AG20443 (cell line): Measurements from ENCODE around the gene SF1.
A peak's percentile ranks its signal among the peaks of the same experiment; 100 is the strongest.

ENCODE experiments used
- DNase-seq: peaks from one replicate; pipeline ENCODE4 v3.0.0; 2012; ENCODE audit warnings: low spot score, mixed read lengths

SF1 gene

DNA sequence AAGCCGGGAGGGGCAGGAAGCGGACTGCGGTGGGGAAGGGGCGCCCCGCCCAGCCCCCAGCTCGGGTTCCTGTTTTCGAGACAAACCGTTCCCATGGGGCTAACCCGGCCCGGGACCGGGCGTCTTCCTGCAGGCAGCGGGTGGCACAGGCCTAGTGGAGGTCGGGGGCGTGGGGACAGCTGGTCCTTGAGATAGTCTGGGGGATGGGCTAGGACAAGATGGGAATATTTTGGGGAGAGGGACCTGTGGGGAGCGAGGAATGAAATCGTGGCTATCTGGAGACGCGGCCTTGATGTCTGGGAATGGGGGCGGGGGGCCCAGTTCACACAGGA lies 33.2 kb downstream of the SF1 start:
- DNase-seq, result no peak

DNA sequence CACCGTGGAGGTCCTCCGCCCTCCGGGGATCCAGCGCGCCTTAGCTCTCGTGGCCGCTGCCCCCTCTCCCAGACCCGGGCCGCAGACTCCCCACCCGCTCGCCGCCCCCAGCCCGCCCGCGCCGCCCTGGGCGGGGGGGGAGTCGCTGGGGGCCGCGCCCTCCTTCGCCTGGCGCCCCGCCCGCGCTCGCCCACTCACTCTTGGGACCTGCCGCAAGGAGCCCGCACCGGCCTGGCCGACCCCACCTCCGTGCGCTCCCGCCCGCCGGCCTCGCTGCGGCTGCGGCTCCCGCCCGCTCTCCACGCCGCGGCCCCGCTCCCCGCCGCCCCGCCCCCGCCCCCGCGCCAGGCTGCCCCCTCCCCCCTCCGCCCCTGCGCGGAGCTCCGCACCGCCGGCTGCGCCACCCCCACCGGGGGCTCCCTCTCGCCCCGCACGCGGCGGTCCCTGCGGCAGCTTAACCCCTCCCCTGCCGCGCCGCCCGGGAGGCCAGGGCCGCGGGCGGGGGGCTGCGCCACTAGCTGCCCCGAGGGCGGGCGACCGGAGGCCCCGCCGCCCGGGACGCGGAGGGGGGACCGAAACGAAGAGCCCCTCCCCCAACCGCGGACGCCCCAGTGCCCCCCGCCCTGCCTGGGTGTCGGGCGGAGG lies 33.7 kb downstream of the SF1 start:
- DNase-seq, result no peak

DNA sequence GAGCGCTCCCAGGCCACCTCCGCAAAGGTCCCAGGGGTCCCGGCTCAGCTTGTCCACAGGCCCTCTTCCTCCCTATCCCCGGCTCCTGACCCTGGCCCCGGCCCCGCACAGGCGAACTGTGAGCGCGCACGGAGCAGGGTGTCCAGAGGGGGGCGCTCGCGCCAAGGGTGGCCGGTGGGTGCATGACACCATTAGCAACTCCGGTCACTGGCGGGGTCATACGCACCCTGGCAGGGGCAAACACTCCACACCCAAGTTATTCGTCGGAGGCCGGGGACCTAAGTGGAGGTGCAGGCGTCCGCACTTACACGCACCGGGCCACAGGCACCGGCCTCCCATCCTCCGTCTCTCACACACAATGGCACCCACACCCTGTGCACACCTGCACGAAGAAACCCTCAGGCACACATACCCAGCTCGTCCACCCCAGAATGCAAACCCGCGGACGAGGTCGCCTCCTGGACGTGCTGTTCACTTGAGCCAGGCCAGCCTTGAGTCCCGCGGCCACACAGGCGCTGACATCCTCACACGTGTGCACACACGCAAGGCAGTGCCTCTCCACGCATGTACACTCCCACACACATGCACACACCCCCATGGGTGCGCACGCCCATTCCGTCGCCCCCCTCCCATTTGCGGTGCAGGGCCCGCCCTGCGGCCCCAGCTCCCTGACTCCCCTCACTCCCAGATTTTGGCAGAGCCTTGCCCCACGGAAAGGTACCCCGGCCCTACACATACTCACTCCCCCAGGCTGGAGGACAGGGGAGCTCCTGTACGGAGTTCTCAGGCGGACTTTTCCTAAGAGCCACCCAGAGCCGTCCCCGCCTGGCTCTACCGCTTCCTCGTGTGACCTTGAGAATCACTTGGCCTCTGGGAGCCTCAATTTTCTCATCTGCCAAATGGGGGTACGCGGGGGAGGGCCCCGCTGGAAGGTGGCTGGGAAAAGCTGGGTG lies 34.5 kb downstream of the SF1 start, which contains the start of gene RASGRP2:
Gene RASGRP2 (minus strand): TSS at position 552 of the 953 bp plus-strand sequence. CDS start 1,276 bp downstream, outside the sequence.
- peak; percentile 53 for DNase-seq

DNA sequence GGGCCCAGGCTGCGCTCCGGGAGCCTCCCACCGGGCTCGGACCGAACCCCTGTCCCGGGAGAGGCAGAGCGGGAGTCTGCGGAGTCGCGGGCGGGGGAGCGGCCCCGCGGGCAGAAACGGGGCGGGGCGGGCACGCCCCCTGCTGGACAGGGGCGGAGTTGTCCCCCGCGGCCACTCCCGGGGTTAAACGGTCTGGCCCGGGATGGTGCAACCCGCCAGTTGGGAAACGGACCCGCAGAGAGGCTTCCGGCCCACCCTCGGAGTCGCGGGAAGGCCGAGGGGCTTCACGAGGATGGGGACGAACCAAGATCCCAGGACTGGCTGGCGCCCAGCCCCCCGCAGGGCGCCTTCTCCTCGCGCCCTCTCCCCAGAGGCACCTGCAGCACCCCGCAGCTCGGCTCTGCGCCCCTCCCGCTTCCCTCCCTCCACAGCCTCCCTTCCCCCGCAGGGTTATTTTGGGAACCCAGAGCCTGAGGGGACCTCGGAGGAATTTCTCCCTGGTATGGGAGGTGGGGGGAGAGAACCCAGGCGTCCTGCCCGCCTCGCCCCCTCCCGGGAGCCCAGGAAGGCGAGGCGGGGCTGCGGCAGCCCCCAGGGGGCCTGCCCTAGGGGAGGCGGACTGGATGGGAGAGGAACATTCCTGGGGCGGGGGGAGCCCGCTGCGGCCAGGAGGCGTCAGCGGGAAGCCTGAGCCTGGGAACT lies 35.3 kb downstream of the SF1 start:
- peak; percentile 94 for DNase-seq

DNA sequence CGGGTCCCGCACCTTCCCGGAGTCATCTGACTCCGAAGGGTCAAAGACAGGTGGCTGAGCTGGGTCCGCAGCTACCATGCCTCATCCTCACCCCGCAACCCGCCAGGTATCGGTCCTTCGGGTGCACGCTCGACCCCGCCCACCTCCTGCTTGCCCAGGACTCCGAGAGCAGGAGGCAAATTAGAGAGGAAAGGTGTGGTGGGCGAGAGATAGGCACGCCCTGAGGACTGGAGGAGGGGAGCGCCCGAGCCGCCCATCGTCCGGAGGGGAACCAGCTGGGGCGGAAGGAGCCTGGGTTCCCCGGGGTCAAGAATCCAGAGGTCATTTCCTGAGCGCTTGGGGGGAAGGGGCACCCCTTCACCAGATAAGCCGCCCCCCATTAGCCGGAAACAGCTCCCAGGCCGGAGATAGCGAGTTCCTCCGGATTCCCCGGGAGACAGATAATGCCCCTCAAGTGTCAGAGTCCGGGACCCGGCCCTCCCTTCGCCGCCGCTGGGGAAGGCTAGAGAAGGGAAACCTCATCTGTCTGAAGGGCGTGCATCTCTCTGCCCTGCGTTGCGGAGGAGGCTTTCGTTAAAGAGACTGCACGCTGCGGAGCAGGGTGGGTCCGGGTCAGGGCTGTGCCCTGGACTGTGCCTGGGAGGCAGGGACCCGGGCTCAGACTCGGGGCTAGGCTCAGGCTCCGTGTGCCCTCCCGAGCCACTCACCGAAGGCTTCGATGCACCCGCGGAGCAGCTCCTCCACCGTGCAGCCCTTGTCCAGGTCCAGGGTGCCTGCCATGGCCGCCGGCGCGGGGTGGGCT lies 36.1 kb downstream of the SF1 start:
- DNase-seq, result peak; percentile 57

DNA sequence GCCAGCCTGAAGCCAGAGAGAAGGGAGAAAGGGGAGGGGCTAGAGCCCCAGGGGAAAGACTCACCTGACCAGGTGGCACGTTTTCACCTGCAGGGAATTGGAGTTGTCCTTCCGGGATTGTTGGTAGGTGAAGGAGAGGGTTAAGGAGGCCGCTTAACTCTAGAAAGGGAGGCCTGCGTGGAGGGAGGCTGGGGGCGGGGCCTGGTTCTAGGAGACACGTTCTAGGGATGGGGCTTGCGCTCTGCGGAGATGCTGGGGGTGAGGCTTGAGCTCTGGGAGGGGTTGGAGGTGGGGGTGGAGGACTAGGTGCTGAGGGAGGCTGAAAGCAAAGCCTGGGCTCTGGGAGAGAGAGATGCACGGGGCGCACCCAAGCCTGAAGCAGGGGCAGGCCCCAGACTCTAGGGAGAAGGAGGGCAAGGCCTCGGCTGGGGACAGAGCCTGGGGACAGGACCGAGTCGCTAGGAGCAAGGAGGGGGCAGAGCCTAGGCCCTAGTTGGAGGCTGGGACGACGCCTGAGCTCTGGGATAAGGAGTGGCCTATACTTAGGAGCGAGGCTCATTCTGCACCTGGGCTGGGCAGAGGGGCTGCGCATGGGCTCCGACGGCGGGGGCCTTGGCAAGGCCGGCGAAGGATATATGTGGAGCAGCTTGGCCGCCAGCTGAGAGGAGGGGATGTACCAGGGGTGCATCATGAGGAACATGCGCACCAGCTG lies 36.8 kb downstream of the SF1 start:
- DNase-seq, result no peak

DNA sequence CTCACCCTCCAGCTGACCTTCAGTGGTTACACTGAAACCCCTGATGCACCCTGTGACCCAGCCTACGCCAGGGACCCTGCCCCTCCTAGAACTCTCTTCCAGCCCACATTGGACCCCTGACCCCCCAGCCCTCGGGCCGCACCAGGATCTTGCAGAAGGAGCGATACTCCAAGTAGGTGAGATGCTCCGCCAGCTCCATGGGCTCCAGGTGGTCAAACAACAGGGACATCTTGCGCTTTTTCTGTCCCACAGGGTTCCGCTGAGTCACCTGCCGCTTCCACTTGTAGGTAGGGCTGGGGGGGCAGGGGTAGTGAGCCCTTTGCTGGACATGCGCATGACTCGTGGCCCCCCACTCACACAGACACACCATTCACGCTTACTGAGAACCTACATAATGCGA lies 38.5 kb downstream of the SF1 start:
- DNase-seq, result no peak

DNA sequence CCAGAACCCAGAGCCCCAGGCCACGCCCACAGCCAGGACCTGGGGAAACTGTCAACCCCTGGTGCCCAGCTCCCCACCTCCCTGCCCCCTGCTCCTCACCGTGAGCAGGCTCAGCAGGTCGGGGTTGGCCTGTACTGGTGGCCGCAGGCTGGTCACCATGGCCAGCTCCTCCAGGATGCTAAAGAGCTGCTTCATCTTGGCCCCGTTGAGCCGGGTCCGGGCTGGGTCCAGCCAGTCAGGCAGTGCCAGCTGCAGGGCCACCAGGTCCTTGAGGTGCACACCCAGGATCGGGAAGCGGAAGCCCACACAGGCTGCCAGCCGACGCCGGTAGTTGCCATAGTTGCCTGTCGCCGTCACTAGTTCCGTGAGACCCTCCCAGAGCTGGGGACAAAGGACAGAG lies 41.7 kb downstream of the SF1 start:
- no peak for DNase-seq

DNA sequence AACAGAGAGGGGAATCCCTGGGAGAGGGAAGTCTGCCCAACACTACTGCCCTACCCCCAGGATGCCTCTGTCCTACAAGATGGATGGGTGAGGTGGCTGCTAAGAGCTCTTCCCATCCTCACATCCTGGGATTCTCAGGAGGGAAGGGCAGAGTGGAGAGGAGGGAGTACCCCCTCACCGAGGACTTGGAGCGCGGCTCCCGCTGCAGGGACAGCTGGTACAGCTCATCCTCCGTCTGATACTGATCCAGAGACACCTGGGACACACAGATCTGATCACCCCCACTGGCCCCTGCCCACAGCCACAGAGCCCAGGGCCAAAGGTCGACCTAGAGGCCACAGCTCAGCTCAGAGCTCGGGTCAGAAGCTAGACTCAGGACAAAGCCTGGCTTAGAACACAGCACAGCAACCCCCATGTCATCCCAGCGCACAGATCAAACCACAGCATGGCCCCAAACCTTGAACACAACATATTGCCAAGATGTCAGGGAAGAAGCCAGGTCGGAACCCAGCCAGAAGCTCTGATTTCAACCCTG lies 42.5 kb downstream of the SF1 start:
- DNase-seq, result no peak

DNA sequence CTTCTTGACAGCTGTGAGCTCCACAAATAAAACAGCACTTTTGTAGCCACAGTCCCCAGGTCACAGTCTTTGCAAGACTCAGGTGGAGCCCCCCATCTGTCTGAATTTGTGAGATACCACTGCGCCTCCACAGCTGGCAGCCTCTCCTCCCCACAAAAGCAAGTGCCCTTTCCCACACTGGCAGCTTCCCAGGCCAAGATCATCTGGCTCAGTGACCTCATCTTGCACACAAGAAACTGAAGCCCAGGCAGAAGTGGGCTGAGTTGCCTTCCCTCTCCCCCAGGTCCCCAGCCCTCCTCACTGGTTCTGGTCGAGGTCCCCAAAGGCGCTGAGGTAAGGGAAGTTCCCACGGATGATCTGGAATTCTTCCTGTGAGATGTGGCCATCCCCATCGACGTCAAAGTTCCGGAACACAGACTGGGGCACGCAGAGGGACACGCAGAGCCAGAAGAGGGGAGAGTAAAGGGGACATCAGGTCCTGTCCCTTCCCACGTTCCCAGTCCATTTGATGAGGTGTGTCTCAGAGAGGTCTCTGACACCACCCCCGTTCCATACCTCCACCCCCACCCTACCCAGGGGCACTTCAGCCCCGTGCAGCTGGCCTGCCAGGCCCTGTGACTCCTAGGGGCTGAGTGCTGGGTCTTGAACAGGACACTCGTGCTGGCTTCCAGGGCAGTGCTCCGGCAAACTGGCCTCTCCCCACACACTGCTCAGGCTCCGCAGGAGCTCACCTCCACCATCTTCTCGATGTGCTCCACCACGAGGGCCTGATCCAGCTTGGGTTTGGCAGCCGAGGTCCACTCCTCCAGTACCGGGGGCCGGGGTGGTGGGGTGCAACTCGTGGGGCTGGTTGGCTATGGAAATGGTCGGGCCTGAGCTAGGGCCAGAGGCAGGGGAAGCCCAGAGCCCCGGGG lies 43.3 kb downstream of the SF1 start:
- no peak for DNase-seq

DNA sequence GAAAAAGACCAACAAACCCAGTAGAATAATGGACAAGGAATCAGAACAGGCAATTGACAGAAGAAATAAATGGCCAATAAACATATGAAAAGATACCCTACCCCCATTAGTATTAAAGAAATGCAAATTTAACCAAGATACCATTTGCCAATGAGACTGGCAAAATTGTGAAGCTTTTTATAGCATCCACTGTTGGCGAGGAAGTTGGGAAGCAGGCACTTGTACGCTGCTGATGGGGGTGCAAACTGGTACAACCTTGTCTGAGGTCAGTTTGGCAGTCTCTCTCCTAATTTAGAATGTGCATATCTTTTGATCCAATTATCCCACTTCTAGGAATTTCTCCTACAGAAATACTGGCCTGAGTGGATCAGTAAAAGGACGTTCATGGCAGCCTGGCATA lies 46.7 kb downstream of the SF1 start:
- no peak for DNase-seq

DNA sequence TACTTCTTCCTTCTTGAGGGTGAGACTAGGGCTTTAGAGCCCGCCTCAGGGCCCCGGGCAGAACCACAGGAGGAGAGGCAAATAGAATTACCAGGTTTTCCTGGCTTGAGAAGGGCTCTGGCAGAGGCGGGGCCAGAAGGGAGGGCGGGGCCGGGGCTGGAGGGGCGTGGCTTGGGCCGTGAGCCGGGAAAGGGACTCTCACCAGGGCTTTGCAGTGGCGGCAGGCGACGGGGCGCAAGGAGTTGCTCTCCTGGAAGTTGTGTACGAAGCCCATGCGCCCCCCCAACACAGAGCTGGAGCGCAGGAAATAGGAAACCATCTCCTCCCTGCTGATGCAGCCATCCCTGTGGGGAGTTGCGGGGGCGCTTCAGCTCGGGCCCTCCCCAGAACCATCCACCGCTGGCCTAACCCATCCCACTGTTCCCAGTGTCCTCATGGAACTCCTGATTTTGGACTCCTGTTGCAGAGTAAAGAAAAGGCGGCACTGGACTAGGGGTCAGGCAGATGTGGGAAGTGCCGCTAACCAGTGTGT lies 48.4 kb downstream of the SF1 start:
- DNase-seq, result peak; percentile 64

DNA sequence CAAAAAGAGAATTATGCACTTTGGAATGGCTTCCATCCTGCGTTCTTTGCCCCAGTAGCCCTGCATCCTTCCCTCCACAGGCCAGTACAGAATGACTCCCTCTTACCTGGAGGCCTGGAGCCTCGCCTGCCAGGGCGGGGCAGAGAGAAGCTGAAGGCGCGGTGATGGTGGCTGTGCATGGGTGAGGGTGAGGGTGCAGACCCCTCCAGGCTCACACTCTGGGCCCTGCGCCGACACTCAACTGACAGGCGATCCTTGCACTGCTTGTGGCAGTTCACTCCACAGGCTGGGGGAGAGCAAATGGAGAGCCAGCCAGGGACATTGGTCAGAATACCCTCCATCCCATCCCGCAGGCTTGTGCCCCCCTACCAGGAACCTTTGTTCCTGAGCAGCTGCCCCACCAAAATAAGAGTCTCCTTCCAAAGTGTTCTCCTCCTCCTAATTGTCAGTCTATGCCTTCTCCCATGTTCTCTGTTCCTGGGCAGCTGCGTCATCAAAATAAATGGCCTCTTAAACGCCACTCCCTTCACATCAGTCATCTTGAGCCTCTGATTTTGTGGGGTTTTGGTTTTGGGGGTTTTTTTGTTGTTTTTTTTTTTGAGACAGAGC lies 49.5 kb downstream of the SF1 start:
- no peak for DNase-seq

DNA sequence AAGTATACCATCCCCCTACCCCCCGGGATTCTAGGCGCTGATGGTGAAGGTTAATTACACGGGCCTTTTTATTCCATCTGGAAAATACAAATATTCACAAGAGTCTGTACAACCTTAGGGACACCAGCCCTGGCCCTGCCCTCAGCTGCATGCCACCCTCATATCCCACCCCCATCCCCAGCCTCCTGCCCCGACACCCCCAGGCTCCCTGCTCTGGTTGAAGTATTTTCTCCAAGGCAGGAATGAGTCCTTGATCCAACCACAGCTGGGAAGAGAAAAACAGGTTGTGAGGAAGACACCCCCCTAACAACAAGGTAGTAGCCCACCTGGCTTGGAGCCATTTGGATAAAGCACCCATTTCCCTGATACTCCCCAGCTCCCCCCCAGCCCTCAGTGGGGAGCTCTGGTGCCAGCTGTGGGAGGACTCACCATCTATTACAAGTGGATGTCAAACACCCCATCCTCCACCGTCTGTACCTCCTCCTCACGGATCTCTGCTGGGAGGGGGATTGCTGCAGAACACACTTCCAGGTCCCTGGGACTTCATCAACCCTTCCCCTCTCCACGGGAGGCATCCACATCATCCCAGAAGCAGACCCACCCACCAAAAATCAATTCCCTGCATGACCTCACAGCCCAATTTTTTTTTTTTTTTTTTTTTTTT lies 51.3 kb downstream of the SF1 start:
- DNase-seq, result no peak

DNA sequence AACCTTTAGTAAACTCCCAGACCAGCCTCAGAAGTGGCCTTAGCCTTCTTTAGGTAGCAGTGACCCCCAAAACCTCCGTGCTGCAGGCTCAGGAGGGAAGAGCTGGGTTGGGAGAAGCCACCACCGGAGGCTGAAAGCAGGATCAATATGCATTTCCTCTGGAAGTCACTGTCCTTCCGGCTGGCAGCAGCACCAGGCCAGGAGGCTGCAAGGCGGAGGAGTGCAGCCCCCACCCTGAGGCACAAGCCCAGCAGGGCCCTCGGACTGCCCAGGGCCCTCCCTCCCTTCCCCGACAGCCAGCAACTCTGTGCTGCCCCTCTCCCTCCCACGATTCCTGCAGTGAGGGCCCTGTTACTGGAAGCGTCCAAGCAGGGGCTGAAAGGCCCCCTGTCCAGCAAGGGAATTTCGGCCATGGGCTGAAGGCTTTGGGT lies 52.1 kb downstream of the SF1 start:
- no peak for DNase-seq

DNA sequence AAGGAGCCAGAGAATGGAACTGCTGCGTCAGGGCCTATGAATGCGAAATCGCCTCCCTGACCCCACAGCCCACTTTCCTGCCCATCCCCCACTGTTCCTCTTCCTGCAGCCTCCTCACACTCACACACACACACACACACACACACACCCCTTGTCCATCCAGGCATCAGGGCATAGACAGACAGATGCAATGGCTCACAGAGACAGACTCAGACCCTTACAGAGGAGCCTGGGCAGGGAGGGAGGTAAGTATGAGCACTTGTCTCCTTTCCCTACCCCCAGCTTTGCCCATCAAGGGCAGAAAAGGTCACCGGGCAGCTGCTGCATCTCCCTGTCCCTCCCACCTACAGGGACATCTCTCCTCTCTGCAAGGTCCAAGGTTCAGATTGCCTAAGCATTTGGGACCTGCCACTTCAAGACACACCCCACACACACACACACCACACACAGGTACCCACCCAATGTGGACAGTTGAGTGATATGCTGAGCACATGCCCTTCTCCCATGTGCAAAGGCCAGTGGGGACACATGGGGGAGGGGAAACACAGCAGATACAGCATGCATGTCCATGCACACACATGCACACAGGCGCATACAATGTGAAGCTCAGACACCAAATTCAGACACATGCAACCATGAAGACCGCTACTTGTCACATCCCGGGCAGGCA lies 53.3 kb downstream of the SF1 start:
- no peak for DNase-seq

DNA sequence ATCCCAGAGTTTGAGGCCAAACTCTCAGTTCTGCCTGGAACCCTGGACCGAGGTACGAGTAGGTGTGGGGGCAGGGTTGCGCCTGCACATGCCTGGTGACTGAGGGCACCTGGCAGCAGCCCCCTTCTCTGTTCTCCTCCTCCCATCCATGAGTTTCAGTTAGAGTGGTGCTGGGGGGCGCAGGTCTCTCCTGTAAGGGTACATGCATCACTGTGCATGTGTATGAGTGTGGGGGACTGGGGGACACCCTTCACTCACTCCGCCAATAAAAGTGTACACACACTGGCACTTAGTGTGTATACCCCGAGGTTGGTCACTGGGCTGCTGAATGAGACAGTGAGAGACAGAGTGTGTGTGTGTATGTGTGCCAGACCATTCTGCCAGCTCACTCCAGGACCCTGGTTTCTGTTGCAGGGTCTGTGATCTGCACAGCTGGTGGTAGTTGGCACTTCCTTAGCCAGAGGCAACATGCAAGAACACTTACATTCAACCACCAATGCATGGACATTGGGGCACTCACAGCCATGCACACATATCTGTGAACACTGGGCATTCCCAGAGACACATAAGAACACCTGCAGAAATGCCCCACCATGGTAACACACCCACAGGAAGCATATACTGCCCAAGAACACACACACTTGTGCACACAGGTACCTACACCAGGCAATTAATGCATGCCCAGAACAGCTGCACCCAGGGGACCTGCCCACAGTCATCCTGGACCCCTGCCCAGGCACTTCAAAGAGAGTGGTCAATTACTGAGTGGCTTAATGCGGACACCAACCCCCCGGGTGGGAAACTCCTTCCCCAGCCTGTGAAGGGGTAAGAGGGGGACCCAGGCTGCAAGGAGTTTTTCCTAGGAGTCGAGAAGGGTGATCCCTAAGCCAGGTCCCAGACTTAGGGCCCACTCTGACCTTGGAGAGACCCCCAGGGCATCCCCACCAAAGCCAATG lies 54.2 kb downstream of the SF1 start:
- DNase-seq, result no peak
